ENCODE data around the gene MMP24OS.
"Not testable (repeated sequence)": the region's sequence is repeated elsewhere in the genome, so short reads cannot be mapped to it uniquely, and the experiment has no call there.

MMP24OS gene

DNA sequence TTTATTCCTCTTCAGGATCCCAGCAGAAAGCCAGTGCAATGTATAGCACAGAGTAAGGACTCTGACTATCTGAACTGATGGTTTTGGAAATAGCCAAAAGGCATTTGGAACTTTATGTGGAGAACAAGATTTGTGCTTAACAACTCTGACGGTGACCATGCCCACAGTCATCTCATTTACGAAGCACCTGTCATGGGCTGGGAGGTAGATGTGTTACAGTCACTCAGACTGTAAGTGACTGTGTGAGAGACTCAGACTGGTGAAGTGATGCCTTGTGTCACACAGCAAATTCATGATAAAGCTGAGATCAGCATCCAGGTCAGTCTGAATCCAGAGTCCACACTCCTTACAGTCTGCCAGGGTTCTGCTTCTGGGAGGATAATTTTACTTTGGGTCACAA lies 38.2 kb upstream of the MMP24OS start:
- intact Hi-C loops (cut with DNase I; ENCODE audit: low total_unique reads) = no loop called here
- Histone ChIP-seq H3K27ac (no peak overlapping the region), H3K4me1 (peaks cover 0 to 17% (median 8%) of the 10 kb centered on the region in 4 donors), H3K36me3 (peaks cover 0 to 17% (median 4%) of the 10 kb centered on the region in 3 donors), H3K27me3 (no peaks in the 10 kb centered on the region), H3K9me3 (no peaks in the 10 kb centered on the region), H3K4me3 (no peak overlapping the region)
- DNase-seq = no peak
- TF ChIP-seq, protein P1, sequence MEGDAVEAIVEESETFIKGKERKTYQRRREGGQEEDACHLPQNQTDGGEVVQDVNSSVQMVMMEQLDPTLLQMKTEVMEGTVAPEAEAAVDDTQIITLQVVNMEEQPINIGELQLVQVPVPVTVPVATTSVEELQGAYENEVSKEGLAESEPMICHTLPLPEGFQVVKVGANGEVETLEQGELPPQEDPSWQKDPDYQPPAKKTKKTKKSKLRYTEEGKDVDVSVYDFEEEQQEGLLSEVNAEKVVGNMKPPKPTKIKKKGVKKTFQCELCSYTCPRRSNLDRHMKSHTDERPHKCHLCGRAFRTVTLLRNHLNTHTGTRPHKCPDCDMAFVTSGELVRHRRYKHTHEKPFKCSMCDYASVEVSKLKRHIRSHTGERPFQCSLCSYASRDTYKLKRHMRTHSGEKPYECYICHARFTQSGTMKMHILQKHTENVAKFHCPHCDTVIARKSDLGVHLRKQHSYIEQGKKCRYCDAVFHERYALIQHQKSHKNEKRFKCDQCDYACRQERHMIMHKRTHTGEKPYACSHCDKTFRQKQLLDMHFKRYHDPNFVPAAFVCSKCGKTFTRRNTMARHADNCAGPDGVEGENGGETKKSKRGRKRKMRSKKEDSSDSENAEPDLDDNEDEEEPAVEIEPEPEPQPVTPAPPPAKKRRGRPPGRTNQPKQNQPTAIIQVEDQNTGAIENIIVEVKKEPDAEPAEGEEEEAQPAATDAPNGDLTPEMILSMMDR (IDR thresholded peaks at IDR 0.05) = no peak

DNA sequence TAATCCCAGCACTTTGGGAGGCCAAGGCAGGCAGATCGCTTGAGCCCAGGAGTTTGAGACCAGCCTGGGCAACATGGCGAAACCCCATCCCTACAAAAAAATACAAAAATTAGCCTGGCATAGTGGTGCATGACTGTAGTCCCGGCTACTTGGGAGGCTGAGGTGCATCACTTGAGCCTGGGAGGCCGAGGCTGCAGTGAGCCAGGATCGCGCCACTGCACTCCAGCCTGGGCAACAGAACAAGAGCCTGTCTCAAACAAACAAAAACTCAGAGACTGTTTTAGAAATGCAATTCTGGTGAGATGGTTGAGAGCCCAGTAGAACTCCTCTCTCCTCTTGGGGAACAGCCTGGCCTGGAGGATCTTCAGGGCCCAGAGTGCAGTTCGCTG lies 37.7 kb upstream of the MMP24OS start:
- H3K9me3 ChIP-seq; H3K4me3 ChIP-seq; intact Hi-C loops (cut with DNase I; ENCODE audit: low total_unique reads); H3K27me3 ChIP-seq; DNase-seq; H3K27ac ChIP-seq: not testable (repeated sequence)
- peaks cover 0 to 17% (median 8%) of the 10 kb centered on the region in 4 donors for H3K4me1 ChIP-seq
- H3K36me3 ChIP-seq = peaks cover 0 to 17% (median 4%) of the 10 kb centered on the region in 3 donors

DNA sequence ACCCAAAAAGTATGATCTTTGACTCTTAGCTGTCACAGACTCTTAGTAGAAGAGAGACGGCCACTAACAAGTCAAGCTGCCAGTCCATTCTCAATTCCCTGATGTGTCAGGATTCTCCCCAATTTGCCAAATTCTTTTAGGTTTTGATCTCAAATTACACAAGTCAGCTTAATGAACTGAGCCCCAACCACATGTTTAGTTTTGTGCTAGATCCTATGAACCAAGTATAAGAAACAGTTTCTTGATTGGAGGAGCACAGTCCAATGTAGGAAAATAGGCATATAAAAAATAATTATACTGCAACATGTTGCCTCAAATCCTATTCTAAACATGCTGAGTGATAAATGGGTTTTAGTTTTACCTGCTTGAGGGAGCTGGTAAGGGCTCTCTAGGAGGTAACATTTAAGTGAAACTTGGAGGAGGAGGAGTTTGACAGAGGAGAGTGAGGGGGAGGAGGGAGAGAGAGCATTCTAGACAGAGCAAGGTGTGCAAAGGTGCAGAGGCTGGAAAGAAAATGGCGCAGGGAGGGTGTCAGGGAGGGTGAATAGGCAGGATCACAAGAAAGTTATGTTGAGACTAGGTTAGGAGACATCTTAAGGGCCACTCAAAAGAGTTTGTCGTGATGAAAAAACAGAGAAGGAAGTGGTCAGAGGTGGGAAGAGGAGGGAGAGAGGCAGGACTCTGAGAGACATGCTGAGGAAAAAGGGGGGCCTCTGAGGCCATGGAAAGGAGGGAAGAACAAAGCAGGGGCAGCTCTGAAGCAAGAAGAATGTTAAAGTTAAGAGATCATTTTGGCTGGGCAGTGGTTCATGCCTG lies 37.1 kb upstream of the MMP24OS start:
- DNase-seq = no peak

DNA sequence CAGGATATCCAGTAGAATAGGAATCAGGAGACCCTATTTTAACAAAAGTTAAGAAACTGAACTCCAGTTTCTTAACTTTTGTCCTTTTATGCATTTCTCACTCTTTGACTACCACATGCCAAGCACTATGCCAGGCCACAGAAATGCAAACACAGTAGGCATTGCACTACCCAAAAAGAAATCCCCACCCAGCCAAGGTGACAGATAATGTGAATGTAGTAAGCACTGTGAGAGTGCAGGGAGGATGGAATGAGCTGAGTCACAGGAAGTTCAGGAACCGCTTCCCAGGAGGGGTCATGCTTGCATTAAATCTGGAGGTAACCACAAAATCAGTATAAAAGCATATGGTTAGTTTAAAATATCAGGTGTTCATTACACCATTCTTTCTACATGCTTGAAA lies 34.4 kb upstream of the MMP24OS start:
- H3K36me3 ChIP-seq = peaks cover 0 to 17% (median 4%) of the 10 kb centered on the region in 3 donors
- DNase-seq = no peak
- H3K4me3 ChIP-seq = no peak overlapping the region
- no peak overlapping the region for H3K27ac ChIP-seq
- intact Hi-C loops (cut with DNase I; ENCODE audit: low total_unique reads) = no loop called here
- H3K4me1 ChIP-seq = peaks cover 3 to 18% (median 14%) of the 10 kb centered on the region in 4 donors
- TF ChIP-seq, protein P1 (IDR thresholded peaks at IDR 0.05) = no peak
- no peaks in the 10 kb centered on the region for H3K27me3 ChIP-seq
- H3K9me3 ChIP-seq = no peaks in the 10 kb centered on the region

More for the DNA sequence above, 37.1 kb upstream of the MMP24OS start:
- no peak overlapping the region for H3K4me3 ChIP-seq
- intact Hi-C loops (cut with DNase I; ENCODE audit: low total_unique reads) = no loop called here
- H3K27me3 ChIP-seq = no peaks in the 10 kb centered on the region
- no peaks in the 10 kb centered on the region for H3K9me3 ChIP-seq
- no peak overlapping the region for H3K27ac ChIP-seq
- TF ChIP-seq, protein P1 (IDR thresholded peaks at IDR 0.05) = no peak
- H3K4me1 ChIP-seq = peaks cover 0 to 16% (median 8%) of the 10 kb centered on the region in 4 donors
- H3K36me3 ChIP-seq = peaks cover 0 to 17% (median 4%) of the 10 kb centered on the region in 3 donors

DNA sequence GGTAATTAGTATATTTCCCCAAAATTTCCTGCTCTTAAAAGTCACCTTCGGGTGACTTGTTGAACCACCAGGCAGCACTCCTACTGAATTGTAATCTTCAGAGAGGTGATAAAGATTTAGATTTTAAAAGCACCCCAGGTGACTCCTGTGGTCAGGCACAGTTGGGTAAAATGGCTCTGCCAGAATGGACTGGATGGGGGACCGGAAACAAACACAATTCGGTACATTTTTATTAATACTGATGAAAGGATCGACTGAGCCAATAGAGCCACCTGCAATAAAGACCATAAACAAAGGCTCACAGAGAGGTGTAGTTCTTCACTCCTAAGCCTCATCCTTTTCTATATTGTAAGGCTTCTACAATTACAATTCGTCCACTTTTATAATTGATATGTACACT lies 33.9 kb upstream of the MMP24OS start:
- TF ChIP-seq, protein P1 (IDR thresholded peaks at IDR 0.05) = no peak
- Histone ChIP-seq H3K4me3 (no peak overlapping the region), H3K9me3 (no peaks in the 10 kb centered on the region), H3K36me3 (peaks cover 0 to 17% (median 4%) of the 10 kb centered on the region in 3 donors), H3K27me3 (no peaks in the 10 kb centered on the region), H3K27ac (no peak overlapping the region), H3K4me1 (peaks cover 8 to 22% (median 19%) of the 10 kb centered on the region in 4 donors)
- intact Hi-C loops (cut with DNase I; ENCODE audit: low total_unique reads) = no loop called here
- DNase-seq = no peak

DNA sequence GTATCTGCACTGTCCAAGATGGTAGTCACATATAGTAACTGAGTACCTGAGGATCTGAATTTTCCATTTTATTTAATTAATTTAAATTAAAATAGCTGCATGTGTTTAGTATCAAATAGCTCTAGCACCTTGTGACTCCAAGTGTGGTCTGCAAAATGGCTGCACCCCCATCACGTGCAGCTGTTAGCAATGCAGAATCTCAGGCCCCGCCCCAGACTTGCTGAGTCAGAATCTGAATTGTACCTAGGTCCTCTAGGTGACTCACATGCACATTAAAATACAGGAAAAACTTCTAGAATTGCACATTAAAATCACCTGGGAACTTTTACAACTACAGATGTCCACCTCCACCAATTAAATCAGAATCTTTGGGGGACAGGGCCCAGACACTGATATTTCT lies 33.5 kb upstream of the MMP24OS start:
- TF ChIP-seq, protein P1 (IDR thresholded peaks at IDR 0.05) = no peak
- H3K27ac ChIP-seq = no peak overlapping the region
- H3K27me3 ChIP-seq = no peaks in the 10 kb centered on the region
- no peaks in the 10 kb centered on the region for H3K9me3 ChIP-seq
- peaks cover 0 to 17% (median 4%) of the 10 kb centered on the region in 3 donors for H3K36me3 ChIP-seq
- H3K4me1 ChIP-seq = peaks cover 11 to 27% (median 23%) of the 10 kb centered on the region in 4 donors
- DNase-seq = no peak
- H3K4me3 ChIP-seq = no peak overlapping the region
- intact Hi-C loops (cut with DNase I; ENCODE audit: low total_unique reads) = no loop called here
